Astrocyte (in vitro differentiated cells and primary cell): ENCODE data around the gene COL6A3. TPM values are rescaled to one million over a fixed set of nuclear protein-coding genes. Genes with fewer than 3 reads are reported as not detected.
A peak's percentile ranks its signal among the peaks of the same experiment; 100 is the strongest.

Experiments used
- DNase-seq: peaks from one replicate; pipeline ENCODE4 v3.0.0-alpha.2; 2010; ENCODE audit warnings: low read depth
- FAIRE-seq: peaks from 2 replicates; lab custom pipeline; 2011; peaks lifted over from hg19 to GRCh38; lab: Jason Lieb, UNC
- H2AFZ ChIP-seq: 2 replicates; pipeline ENCODE4 v1.6.0; 2012; ENCODE audit warnings: low read depth, low read length, inconsistent platforms
- H3K27ac ChIP-seq: 2 replicates; pipeline ENCODE4 v1.5.1; 2011; ENCODE audit warnings: low read depth, low read length, inconsistent platforms
- H3K27me3 ChIP-seq: 2 replicates; pipeline ENCODE4 v1.6.0; 2011; ENCODE audit warnings: low read length, inconsistent platforms; ENCODE audit not compliant: insufficient read depth
- H3K36me3 ChIP-seq: 2 replicates; pipeline ENCODE4 v1.5.1; 2011; ENCODE audit warnings: low read length, inconsistent platforms; ENCODE audit not compliant: insufficient read depth
- H3K4me1 ChIP-seq: 2 replicates; pipeline ENCODE4 v1.5.1; 2011; ENCODE audit warnings: low read length, inconsistent platforms; ENCODE audit not compliant: insufficient read depth
- H3K4me2 ChIP-seq: 2 replicates; pipeline ENCODE4 v1.6.0; 2012; ENCODE audit warnings: low read length, inconsistent platforms
- H3K4me3 ChIP-seq: 2 replicates; pipeline ENCODE4 v1.5.1; 2011; ENCODE audit warnings: low read depth, mild to moderate bottlenecking, low read length, inconsistent platforms; ENCODE audit not compliant: insufficient read depth
- H3K79me2 ChIP-seq: 2 replicates; pipeline ENCODE4 v1.6.0; 2012; ENCODE audit warnings: mild to moderate bottlenecking, low read length, inconsistent platforms; ENCODE audit not compliant: insufficient read depth
- H3K9ac ChIP-seq: 2 replicates; pipeline ENCODE4 v1.6.0; 2012; ENCODE audit warnings: mild to moderate bottlenecking, low read length, inconsistent platforms
- H3K9me3 ChIP-seq: 2 replicates; pipeline ENCODE4 v1.5.1; 2012; ENCODE audit warnings: low read depth, mild to moderate bottlenecking, low read length, inconsistent platforms; ENCODE audit not compliant: insufficient read depth
- H4K20me1 ChIP-seq: 2 replicates; pipeline ENCODE4 v1.6.0; 2012; ENCODE audit warnings: low read length, inconsistent platforms; ENCODE audit not compliant: insufficient read depth
- H3K27ac Mint-ChIP-seq: one replicate; pipeline ENCODE4 v1.8.0; 2021; ENCODE audit warnings: mild to moderate bottlenecking, mixed read lengths; ENCODE audit not compliant: unreplicated experiment
- H3K27me3 Mint-ChIP-seq: one replicate; pipeline ENCODE4 v1.8.0; 2021; ENCODE audit warnings: low read depth, mixed read lengths; ENCODE audit not compliant: unreplicated experiment
- H3K36me3 Mint-ChIP-seq: one replicate; pipeline ENCODE4 v1.8.0; 2021; ENCODE audit warnings: low read depth, mixed read lengths; ENCODE audit not compliant: unreplicated experiment
- H3K4me1 Mint-ChIP-seq: one replicate; pipeline ENCODE4 v1.8.0; 2021; ENCODE audit warnings: low read depth, mixed read lengths; ENCODE audit not compliant: unreplicated experiment
- H3K4me3 Mint-ChIP-seq: one replicate; pipeline ENCODE4 v1.8.0; 2021; ENCODE audit warnings: mild to moderate bottlenecking, moderate library complexity, mixed read lengths; ENCODE audit not compliant: unreplicated experiment
- H3K9me3 Mint-ChIP-seq: one replicate; pipeline ENCODE4 v1.8.0; 2021; ENCODE audit warnings: mild to moderate bottlenecking, mixed read lengths; ENCODE audit not compliant: unreplicated experiment
- EZH2 ChIP-seq: IDR thresholded peaks from 2 replicates; pipeline ENCODE4 v1.6.1; 2012; ENCODE audit warnings: mild to moderate bottlenecking, low read length, inconsistent platforms; ENCODE audit not compliant: insufficient read depth
- total RNA-seq: library from RNA; stranded (reverse); gene quantifications from 2 replicates; pipeline ENCODE4 v1.2.1, GENCODE V29; 2021
- TF ChIP-seq, protein P1 (sequence below): IDR thresholded peaks from 2 replicates; pipeline ENCODE4 v1.5.1; 2011; ENCODE audit warnings: low read depth, mild to moderate bottlenecking, inconsistent platforms, low read length, moderate library complexity; ENCODE audit not compliant: insufficient read depth

Gene COL6A3
- total RNA-seq, 1 donor from 2014 or later = 200 TPM

DNA sequence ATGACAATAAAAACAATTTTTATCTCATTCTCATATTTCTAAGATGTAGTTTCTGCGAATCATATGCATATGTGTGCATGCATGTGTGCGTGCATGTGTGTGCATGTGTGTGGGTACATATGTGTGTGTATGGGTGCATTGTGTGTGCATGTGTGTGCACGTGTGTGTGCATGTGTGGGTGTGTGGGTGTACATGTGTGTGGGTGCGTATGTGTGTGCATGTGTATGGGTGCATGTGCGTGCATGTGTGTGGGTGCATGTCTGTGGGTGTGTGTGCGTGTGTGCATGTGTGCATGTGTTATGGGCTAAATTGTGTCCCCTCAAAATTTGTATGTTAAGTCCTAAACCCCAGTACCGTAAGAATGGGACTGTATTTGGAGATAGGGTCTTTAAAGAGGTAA is 49.3 kb downstream of the COL6A3 start:
- no peaks in the 10 kb centered on the region for H3K4me1 ChIP-seq
- H3K27me3 ChIP-seq = no peaks in the 10 kb centered on the region
- no peaks in the 10 kb centered on the region for H3K9me3 ChIP-seq
- H3K4me2 ChIP-seq = no peak overlapping the region
- no peak overlapping the region for H3K27ac ChIP-seq
- no peaks in the 10 kb centered on the region for H3K4me1 Mint-ChIP-seq
- FAIRE-seq (no peak), DNase-seq (no peak)
- no peak overlapping the region for H3K9ac ChIP-seq
- peaks cover 9% of the 10 kb centered on the region for H3K27me3 Mint-ChIP-seq
- TF ChIP-seq, protein P1, sequence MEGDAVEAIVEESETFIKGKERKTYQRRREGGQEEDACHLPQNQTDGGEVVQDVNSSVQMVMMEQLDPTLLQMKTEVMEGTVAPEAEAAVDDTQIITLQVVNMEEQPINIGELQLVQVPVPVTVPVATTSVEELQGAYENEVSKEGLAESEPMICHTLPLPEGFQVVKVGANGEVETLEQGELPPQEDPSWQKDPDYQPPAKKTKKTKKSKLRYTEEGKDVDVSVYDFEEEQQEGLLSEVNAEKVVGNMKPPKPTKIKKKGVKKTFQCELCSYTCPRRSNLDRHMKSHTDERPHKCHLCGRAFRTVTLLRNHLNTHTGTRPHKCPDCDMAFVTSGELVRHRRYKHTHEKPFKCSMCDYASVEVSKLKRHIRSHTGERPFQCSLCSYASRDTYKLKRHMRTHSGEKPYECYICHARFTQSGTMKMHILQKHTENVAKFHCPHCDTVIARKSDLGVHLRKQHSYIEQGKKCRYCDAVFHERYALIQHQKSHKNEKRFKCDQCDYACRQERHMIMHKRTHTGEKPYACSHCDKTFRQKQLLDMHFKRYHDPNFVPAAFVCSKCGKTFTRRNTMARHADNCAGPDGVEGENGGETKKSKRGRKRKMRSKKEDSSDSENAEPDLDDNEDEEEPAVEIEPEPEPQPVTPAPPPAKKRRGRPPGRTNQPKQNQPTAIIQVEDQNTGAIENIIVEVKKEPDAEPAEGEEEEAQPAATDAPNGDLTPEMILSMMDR = no peak
- no peak for TF ChIP-seq EZH2
- H3K36me3 Mint-ChIP-seq = peaks cover 65% of the 10 kb centered on the region
- no peaks in the 10 kb centered on the region for H3K79me2 ChIP-seq
- no peak overlapping the region for H3K4me3 Mint-ChIP-seq
- peaks cover 6% of the 10 kb centered on the region for H4K20me1 ChIP-seq
- no peak overlapping the region for H3K27ac Mint-ChIP-seq
- H3K9me3 Mint-ChIP-seq = peaks cover 5% of the 10 kb centered on the region
- peaks cover 71% of the 10 kb centered on the region for H3K36me3 ChIP-seq
- no peak overlapping the region for H3K4me3 ChIP-seq
- H2AFZ ChIP-seq = no peak overlapping the region

DNA sequence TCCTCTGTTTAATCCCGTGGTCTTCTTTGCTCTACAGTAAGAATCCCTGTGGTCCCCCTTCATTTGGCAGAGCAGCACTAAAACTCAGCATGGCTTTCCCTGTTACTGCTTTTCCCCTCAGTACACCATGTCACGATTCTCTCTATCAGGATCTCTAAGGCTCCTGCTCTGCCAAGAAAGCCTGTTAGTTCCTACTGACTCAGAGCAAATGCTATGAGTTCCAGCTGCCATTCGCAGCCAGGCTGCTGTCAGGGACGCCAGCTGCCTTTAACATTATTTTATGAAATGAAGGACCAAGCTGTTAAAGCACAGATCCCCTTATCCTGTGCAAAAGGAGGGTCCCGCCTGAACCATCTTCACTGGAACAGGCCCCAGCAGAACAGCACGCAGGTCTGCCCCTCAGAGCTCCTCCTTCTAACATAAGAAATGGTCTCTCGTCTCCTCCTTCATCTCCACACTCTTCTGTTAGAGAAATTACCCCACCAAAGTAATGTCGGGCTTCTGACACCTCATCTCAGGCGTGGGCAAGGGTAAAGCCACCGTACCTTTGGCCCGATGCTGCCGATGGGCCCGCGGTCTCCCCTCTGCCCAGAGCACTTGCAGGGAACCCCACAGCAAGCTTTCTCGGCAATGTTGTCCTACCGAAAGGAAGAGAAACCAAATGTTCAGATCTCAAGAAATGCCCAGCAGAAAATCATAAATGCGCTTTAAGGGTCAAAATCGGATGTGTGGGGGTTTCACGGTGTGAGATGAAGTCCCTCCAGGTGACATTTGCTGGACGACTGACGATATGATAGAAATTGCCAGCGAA is 52.6 kb downstream of the COL6A3 start:
- Histone ChIP-seq H3K27ac (no peak overlapping the region), H2AFZ (no peak overlapping the region), H3K4me2 (no peak overlapping the region), H3K9me3 (no peaks in the 10 kb centered on the region), H3K27me3 (no peaks in the 10 kb centered on the region), H3K4me1 (no peaks in the 10 kb centered on the region), H3K9ac (no peak overlapping the region), H3K36me3 (peaks cover 67% of the 10 kb centered on the region), H3K4me3 (no peak overlapping the region), H3K79me2 (no peaks in the 10 kb centered on the region), H4K20me1 (peaks cover 6% of the 10 kb centered on the region)
- TF ChIP-seq EZH2 = no peak
- TF ChIP-seq, protein P1 = no peak
- Mint-ChIP-seq H3K27ac (no peak overlapping the region), H3K27me3 (peaks cover 19% of the 10 kb centered on the region), H3K4me1 (no peaks in the 10 kb centered on the region), H3K4me3 (peak overlapping the region; percentile 50), H3K9me3 (peaks cover 5% of the 10 kb centered on the region), H3K36me3 (peaks cover 74% of the 10 kb centered on the region)
- no peak for FAIRE-seq
- DNase-seq = peak; percentile 45
